Inflammatory macrophage treated with lipopolysaccharide for 1 hour (primary cell): ENCODE results near the gene SURF1.
"Not testable (repeated sequence)": the region's sequence is repeated elsewhere in the genome, so short reads cannot be mapped to it uniquely, and the experiment has no call there.

Source experiments
- DNase-seq, 2 donors: peaks; one replicate each; pipeline ENCODE4 v3.0.0-alpha.2; 2020 to 2022

The SURF1 gene

DNA sequence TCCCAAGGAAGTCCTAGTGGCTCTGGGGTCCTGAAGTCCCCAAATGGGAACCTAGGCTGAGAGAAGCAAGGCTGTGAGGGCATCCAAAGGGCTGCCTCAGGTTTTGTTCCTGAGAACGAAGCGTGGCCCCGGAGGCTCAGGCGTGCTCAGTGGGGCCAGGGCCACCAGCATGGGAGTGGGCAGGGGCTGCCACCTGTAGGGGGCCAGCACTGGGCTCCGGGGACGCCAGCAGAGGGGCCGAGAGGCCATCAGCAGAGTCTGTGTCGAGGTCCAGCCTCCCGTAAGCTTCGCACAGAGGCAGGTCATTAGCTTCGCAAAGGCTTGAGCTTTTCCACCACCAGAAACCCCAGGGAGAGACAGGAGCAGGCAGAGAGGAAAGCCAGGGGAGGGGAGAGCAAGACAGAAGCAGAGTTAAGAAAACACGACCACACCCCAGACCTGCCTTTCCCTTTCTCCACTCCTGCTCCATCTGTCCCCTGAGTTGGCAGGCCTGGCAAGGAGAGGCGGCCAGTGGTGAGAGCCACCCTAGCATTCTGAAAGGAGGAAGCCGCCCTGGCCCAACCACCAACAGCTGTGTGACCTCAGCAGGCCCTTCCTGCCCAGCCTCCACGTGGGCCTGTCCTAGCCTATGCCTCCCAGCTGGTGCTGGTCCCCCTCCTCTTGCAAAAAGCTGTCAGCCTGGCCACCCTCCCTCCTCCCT, 14.8 kb downstream of the SURF1 start:
- peak; percentile 66 to 75 for DNase-seq

- DNase-seq, result no peak
These were observed 15.4 kb downstream of the SURF1 start for GRCh38 chr9:133340916-133341315.

DNA sequence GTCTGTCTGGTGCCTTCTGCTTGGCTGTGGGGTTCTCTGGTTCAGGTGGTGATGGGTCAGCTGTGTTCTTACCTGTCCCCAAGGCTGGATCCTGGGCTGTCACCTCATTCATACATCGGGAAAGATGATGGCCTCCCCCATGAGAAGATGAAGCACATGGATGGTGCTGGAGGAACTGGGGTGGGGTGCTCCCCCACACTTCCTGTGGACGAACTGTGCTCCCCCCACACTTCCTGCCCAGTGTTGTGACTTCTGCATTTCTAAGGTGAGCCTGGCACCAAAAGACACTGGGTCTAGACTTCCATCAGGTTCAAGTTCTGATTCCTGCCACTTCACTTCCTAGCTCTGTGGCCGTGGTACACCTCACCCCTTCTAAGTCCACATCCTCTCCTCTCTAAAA, 16.0 kb downstream of the SURF1 start:
- peak; percentile 12 to 28 for DNase-seq

DNA sequence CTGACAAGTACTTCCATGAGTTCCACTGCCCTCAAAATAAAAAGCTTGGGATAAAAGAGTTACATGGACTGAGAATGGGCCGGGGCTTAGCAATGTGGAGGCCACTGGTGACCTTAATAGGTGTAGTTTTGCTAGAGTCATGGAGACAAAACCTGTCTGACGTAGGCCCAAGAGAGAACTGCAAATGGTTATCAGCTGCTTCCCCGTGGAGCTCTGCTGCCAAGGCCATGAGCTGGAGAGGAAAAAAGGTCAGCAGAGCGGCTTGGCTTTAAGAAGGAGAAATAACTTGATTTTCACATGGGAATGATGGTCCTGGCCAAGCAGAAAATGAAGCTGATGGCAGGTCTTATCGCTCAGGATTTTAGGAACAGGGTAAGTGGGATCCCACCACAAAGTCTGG, 16.6 kb downstream of the SURF1 start:
- DNase-seq, result no peak

- peak; percentile 77 to 89 for DNase-seq
These were observed 20.1 kb downstream of the SURF1 start, which contains the start of gene SURF6 for GRCh38 chr9:133335924-133336811. SURF6 (minus strand) TSS chr9:133336188; CDS start chr9:133336132, 56 bp downstream.

- DNase-seq, result not testable (repeated sequence)
These were observed 21.4 kb downstream of the SURF1 start for GRCh38 chr9:133334888-133335287.

DNA sequence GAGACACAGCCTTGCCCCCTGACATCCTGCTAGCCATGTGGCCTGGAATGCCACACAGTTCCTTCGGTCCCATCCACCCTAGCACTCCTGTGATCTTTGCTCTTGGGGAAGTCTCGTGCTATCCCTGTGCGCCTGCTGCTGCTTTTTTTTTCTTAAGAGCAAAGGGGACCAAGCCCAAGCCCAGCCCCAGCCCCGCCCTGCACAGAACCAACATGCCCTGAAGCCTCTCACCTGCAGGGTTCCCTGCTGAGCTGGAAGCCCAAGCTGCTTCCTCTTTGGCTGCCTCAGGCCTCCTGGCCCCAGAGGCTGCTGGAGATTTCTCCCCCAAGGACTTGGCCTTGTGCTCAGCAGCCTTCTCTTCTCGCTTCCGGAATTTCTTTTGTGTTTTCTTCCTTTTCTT, 22.1 kb downstream of the SURF1 start:
- DNase-seq, result no peak

GRCh38 chr9:133333566-133333965, 22.7 kb downstream of the SURF1 start:
- no peak for DNase-seq

GRCh38 chr9:133333011-133333410, 23.3 kb downstream of the SURF1 start:
- no peak for DNase-seq

GRCh38 chr9:133332381-133332730, 23.9 kb downstream of the SURF1 start:
- no peak for DNase-seq

GRCh38 chr9:133331641-133332380, 24.5 kb downstream of the SURF1 start:
- no peak for DNase-seq

- DNase-seq, result no peak
These were observed 25.1 kb downstream of the SURF1 start for GRCh38 chr9:133331221-133331620.

- DNase-seq, result not testable (repeated sequence)
These were observed 26.8 kb downstream of the SURF1 start for GRCh38 chr9:133329306-133330156.

GRCh38 chr9:133327834-133328484, 28.3 kb downstream of the SURF1 start:
- no peak for DNase-seq

- DNase-seq, result not testable (repeated sequence)
These were observed 29.3 kb downstream of the SURF1 start for GRCh38 chr9:133327021-133327420.

DNA sequence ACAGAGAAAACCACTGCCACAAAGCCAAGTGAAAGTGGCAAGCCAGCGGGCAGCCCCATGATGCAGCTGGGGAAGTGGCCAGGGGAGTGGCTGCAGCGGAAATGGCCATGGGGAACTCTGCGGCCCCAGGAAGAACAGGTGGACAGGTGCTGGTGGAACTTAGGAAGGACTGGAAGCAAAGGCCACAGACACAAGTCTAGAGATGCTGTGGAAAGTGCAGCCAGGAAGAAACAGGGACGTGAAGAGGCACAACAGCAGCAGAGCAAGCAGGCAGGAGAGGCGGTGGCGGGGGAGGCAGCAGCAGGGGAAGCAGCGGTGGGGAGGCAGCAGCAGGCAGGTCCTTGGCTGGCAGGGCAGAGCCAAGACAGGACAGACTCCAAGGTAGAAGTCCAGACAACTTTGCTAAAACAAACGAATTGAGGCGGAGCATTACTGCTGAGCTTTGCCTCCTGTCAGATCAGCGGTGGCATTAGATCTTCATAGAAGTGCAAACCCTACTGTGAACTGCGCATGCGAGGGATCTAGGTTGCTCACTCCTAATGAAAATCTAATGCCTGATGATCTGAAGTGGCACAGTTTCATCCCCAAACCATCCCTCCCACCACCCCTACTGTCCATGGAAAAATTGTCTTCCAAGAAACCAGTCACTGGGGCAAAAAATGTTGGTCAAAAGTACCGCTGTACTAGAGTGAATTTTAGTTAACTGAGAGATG, 32.1 kb downstream of the SURF1 start:
- no peak for DNase-seq

DNA sequence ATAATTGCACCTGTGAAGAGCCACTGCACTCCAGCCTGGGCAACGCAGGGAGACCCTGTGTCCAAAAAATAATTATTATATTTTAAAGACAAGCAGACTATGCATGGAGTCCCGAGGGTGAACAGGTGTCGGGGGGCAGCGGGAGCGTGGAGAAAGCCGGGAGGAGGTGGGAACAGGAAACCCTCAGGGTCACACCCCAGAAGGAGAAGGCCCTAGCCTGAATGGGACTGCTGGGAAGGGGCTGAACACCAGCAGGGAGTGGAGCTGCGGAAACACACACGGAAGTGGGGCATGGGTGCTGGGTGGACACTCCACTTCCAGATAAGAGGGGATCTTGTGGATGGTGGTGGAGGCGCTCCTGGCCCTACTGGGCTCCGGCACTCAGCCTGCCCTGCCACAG, 33.1 kb downstream of the SURF1 start:
- no peak for DNase-seq

DNA sequence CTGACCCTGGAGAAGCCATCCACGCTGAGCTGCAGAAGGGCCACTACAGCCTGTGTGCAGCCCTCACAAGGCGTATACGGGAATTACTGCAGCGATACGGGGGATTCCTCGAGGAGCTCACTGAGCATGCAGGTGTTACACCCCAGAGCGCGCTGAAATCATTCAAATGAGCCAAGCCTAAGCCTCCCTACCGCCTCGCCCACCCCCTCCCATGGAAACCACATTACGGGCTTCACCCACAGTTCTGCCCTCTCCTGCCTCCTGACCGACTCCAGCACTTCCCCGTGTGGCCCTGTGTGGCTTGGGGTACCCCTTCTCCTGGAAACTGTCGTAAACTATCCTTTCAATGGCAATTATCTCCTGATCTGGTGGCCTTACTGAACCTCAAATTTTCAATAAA, 33.6 kb downstream of the SURF1 start:
- no peak for DNase-seq

GRCh38 chr9:133321411-133321935, 34.8 kb downstream of the SURF1 start:
- no peak for DNase-seq

DNA sequence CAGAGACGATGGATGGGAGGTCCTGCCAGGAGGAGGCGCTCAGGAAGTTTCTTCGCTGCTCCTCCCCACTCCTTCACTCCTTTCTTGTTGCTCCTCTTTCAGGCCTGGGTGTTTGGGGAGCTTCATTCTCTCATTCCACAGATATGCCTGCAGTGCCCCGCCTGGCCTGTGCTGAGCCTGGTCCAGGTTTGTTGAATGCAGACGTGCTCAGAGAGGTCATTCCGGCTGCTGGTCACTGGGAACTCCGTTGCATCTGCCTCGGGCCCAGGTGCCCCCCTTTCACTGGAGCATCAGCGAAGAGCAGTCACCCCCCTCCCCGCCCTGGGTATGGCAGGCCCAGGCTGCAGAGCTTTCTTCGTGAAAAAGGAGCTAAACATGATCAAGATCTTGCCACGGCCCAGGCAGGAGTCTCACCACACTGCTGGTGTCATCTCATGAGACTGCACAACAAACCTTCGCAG, 35.8 kb downstream of the SURF1 start:
- no peak for DNase-seq

- DNase-seq, result not testable (repeated sequence)
These were observed 38.7 kb downstream of the SURF1 start for GRCh38 chr9:133317551-133317950.
